Inflammatory macrophage treated with lipopolysaccharide for 1 hour (primary cell): ENCODE measurements around the gene FAM170B.

Source experiments
- DNase-seq, 2 donors: peaks; one replicate each; pipeline ENCODE4 v3.0.0-alpha.2; 2020 to 2022

Gene FAM170B

DNA sequence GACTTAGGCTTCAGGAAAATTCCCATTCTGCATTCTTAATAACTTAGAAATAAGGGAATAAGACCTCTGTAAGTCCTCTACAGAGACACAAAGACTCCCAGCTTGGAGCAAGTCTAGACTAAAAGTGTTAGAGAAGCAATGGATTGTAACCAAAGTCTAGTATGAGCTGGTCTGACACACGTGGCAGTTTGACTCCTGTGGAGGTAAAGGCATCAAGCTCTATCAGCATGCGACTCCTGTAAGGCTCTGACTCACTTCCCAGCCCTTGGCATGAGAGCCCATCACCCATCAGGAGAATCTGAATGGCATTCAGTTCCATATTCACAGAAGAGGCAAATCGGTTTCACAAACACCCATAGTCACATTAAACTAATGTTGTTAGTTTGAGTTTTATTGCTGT lies 14.1 kb downstream of the FAM170B start:
- no peak for DNase-seq

- no peak for DNase-seq
Measured at GRCh38 chr10:49118430-49119074, 15.3 kb downstream of the FAM170B start.

- DNase-seq, result no peak
Measured at GRCh38 chr10:49117376-49118070, 16.3 kb downstream of the FAM170B start.

GRCh38 chr10:49116509-49117375 lies 17.1 kb downstream of the FAM170B start:
- DNase-seq, result no peak

DNA sequence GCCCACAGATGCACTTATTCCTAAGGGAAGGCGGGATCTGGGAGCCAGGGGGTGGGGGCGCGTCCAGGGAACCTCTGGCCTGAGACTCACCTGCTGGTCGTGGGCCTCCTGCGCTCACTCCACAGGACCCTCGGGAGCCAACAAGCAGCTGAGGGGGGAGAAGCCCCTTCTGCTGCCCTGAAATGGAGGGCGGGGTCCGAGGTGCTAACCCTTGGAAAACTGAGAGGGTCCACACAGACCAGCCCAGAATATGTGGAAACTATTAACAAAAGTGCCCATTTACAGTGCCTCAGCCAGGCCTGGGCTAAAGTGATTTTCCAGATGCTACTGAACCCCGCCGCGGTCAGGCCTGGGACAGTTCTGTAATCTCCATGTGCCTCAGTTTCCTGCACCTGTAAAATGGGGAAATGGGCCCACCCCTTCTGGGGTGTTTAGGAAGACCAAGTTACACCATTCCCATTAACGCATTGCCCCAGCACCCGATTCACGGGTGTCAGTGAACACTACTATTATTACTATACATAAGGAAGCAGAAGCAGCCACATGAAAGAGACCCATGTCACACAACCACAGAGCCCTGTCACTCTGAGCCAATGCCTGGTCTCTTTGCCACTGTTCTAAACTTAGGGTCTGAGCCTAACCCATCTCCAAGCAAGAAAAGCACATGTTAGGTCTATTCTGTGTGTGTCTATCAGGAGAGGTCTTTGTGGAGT lies 17.9 kb downstream of the FAM170B start:
- no peak for DNase-seq

GRCh38 chr10:49115015-49115795 lies 18.6 kb downstream of the FAM170B start, which contains the start of gene VSTM4:
Gene VSTM4 (minus strand): TSS chr10:49115522. CDS start chr10:49115485, 37 bp downstream.
- no peak for DNase-seq

GRCh38 chr10:49114718-49115014 lies 19.2 kb downstream of the FAM170B start:
- DNase-seq, result no peak

GRCh38 chr10:49113741-49114141 lies 20.1 kb downstream of the FAM170B start:
- DNase-seq, result no peak

- DNase-seq, result no peak
Measured at GRCh38 chr10:49112851-49113250, 21.0 kb downstream of the FAM170B start.

DNA sequence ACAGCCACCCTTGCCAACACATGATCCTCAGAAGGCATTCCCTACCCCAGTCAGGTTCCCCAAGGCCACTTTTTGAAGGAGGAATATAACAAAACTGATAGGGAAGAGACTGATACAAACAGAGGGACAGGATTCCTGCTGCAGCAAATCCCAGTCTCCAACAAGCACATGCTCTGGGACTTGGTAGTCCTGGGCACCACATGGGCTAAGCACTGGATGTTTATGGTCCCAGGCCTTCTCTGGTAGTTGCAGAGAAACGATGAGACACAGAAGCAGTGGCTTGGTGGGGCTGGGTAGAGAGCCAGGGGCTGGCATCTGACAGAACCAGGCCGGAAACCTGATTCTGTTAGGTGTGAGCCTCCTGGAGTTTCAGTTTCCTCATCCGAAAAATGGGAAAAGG lies 21.7 kb downstream of the FAM170B start:
- DNase-seq, result no peak

DNA sequence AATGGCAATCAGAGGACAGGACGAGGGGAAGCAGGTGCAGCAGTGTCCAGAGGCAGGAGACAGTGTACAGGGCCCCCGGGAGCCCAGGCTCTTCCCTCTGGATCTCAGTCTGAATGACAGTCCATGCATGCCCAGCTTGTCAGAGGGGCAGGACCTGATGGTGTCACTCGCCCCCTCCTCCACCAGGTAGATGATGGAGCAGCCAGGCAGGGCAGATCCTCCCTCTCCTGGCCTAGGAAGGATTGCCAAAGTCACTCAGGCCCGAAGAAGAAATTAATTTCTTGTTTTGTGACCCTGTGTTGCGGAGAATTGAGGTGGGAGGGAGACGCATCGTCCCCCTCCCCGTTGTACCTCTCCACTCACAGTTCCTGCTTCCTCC lies 22.5 kb downstream of the FAM170B start:
- no peak for DNase-seq

GRCh38 chr10:49110684-49111319 lies 23.0 kb downstream of the FAM170B start:
- no peak for DNase-seq

DNA sequence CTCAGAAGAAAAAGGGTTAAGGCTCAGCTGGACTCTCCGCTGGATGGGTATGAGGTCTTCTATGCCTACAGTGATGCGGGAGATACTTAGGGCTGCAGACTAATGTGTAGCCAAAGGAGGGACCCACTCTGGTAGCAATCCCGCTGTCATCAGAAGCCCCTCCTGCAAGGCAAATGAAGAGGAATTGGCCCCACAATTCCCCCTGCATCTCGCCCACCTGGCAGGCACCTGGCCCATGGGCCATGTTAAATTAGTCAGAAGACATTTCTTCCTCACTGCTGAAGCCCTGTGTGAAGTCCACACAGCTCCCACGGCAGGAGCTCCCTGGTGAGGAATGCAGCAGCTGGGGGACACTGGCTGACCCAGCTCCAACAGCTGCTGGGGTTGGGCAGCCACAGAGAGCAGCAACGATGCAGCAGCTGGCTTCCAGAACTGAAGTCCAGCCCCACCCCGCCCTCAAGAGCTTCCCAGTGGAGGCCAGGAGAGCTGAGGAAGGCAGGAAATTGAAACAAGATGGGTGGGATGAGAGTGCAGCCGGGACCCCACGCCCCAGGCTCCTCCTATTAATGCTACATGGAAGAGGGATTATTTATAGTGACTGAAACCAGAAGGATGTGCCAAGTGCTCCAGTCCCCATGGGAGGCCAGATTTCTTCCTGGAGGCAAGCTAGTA lies 24.0 kb downstream of the FAM170B start:
- DNase-seq, result no peak

- DNase-seq, result no peak
Measured at GRCh38 chr10:49108656-49109055, 25.2 kb downstream of the FAM170B start.

GRCh38 chr10:49107887-49108267 lies 25.9 kb downstream of the FAM170B start:
- no peak for DNase-seq

DNA sequence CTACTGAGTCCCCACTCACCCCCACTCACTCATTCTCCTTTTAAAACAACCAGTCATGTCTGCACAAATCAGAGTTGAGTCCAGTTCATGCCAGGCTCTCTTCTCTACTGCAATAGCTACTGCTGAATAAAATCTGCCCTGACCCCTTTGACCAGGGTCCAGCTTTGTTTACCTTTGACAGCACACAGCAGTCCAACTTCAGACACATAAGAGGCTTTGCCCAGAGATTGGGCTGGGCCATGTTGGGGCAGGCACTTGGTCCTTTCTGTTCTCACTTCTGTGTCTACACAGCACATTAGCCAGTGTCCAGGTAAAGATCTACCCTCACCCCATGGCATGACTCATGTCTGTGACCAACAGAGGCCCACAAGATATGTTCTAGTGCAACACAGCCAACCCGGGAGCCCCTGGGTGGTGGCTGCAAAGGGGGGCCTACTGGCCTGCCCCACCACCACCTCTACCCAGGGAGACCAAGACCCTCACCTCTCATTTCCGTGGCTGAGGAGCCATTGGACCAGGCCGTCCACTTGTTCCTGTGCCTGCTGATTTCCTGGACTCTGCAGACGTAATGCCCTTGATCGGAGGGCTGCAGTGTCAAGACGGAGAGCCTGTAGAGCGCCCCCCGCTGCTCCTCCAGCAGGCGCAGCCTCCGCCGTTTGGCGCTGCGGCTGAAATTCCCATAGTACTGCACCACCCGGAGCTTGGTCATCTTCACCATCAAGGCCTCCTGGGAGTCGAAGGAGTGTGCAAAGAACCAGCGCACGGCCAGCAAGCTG lies 26.5 kb downstream of the FAM170B start:
- no peak for DNase-seq

DNA sequence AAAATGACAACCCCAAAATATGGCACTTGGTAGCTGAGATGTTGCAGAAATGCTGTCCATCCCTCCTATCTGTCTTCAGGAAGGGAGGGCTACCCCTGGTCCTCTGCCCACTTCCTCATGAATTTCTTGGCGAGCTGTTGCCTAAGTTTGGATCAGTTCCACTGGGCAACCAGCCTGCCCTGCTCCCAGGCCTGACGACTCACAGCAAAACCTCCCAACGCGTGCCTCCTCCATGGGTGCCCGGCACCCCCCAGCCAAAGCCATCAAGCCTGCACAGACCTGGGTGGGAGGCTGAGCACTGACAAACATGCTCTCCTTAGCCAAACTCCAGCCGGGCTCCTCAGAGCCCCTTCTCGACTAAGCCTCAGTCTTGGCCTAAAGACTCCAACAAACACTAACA lies 27.4 kb downstream of the FAM170B start:
- DNase-seq, result no peak

DNA sequence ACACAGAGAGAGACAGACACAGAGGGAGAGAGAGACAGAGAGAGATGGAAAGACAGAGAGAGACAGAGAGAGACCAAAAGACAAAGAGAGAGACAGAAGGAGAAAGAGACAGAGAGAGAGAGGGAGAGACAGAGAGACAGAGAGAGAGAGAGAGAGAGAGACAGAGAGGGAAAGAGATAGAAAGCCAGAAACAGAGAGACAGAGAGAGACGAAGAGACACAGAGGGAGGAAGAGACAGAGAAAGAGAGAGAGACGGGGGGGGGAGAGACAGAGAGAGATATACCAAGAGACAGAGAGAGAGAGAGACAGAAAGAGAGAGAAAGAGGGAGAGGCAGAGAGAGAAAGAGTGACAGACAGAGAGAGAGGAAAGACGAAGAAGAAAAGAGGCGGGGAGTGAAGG lies 28.7 kb downstream of the FAM170B start:
- DNase-seq, result no peak

- no peak for DNase-seq
Measured at GRCh38 chr10:49104323-49104722, 29.5 kb downstream of the FAM170B start.

DNA sequence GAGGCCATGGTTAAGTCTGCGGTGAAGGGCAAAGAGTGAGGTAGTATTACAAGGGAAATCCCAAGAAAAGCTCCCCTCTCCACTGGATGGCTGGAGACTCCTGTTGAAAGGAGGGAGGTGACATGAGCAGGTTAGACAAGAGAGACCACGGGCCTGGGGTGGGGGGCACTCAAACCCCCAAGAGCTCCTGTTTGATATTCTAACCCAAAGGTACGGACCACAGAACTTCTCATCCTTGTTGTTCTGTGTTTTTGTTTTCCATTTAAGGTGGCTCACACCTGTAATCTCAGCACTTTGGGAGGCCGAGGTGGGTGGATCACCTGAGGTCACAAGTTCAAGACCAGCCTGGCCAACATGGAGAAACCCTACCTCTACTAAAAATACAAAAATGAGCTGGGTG lies 30.1 kb downstream of the FAM170B start:
- DNase-seq, result no peak

- no peak for DNase-seq
Measured at GRCh38 chr10:49099046-49099445, 34.8 kb downstream of the FAM170B start.
